Sigmoid colon (tissue), 7 donors: ENCODE measurements around the gene PEX5. TPM values are rescaled to one million over a fixed set of nuclear protein-coding genes. Genes with fewer than 3 reads are reported as not detected.

Experiments used
- DNase-seq: peaks from one replicate; pipeline ENCODE4 v3.0.0-alpha.2; 2019
- H3K27ac ChIP-seq, 4 donors: fragments of 200-600 bp; sonication (generic); one replicate each; pipeline ENCODE4 v1.5.1; 2016 to 2019; ENCODE audit warnings: mild to moderate bottlenecking in 1 of 4
- H3K27me3 ChIP-seq, 3 donors: fragments of 200-600 bp; sonication (generic); one replicate each; pipeline ENCODE4 v1.5.1; 2019; ENCODE audit warnings: mild to moderate bottlenecking in 1 of 3
- H3K36me3 ChIP-seq, 4 donors: fragments of 200-600 bp; sonication (generic); one replicate each; pipeline ENCODE4 v1.5.1; 2016 to 2019
- H3K4me1 ChIP-seq, 4 donors: fragments of 200-600 bp; sonication (generic); one replicate each; pipeline ENCODE4 v1.5.1; 2017 to 2019
- H3K4me3 ChIP-seq, 4 donors: fragments of 200-600 bp; sonication (generic); one replicate each; pipeline ENCODE4 v1.5.1; 2017 to 2019; ENCODE audit warnings: mild to moderate bottlenecking in 2 of 4, moderate library complexity in 1 of 4
- H3K9me3 ChIP-seq, 4 donors: fragments of 200-600 bp in 3 of 4; sonication (generic) in 3 of 4; one replicate each; pipeline versions ENCODE4 v1.5.1 to v1.6.1; 2013 to 2019
- EP300 ChIP-seq, 4 donors: sonication (generic); formaldehyde crosslinking; IDR thresholded peaks; one replicate each; pipeline ENCODE4 v1.6.1; 2017; ENCODE audit warnings: antibody characterized with exemption in 4 of 4
- POLR2A ChIP-seq, 2 donors: fragments of 450-650 bp; IDR thresholded peaks; one replicate each; pipeline ENCODE4 v1.6.1; 2016; ENCODE audit warnings: antibody characterized with exemption in 2 of 2, mild to moderate bottlenecking in 2 of 2, moderate library complexity in 2 of 2
- POLR2AphosphoS5 ChIP-seq, 4 donors: sonication (generic); formaldehyde crosslinking; IDR thresholded peaks; one replicate each; pipeline ENCODE4 v1.6.1; 2017; ENCODE audit warnings: antibody characterized with exemption in 4 of 4
- WGBS, 2 donors: extraction: QIAGEN DNeasy Blood & Tissue Kit; methylation state at CpG; one replicate each; pipeline ENCODE4 v1.1.7; 2013; 5-methylcytosine and 5-hydroxymethylcytosine counted together
- intact Hi-C: fragments of 100-400 bp; cut with DNase I; formaldehyde crosslinking; loops from one replicate; pipeline ENCODE4 v1.15.1; 2023
- polyA plus RNA-seq, 3 donors: library from polyadenylated mRNA; stranded (reverse); fragments of 200-250 nt; gene quantifications; one replicate each; pipeline ENCODE4 v1.2.3, GENCODE V29; 2013
- total RNA-seq, 4 donors: library from RNA; depleted of rRNA; stranded (reverse); fragments of >200 nt; gene quantifications; one replicate each; pipeline ENCODE4 v1.1.0, GENCODE V29; 2016
- TF ChIP-seq, protein P1 (sequence below), 4 experiments: fragments of 450-650 bp in 3 of 4; fragments of 200-600 bp in 1 of 4; IDR thresholded peaks; one replicate each; pipeline ENCODE4 v1.5.1; 2016 to 2019; ENCODE audit warnings: antibody characterized with exemption in 4 of 4, mild to moderate bottlenecking in 3 of 4, moderate library complexity in 2 of 4
- donor health status: healthy with polysubstance abuse.
- donor health status: Bipolar disorder and iron deficiency.
- donor health status: healthy.

PEX5 gene
- total and polyA plus RNA-seq, 7 donors = 13.9 to 48.5 (median 29.9) TPM

DNA sequence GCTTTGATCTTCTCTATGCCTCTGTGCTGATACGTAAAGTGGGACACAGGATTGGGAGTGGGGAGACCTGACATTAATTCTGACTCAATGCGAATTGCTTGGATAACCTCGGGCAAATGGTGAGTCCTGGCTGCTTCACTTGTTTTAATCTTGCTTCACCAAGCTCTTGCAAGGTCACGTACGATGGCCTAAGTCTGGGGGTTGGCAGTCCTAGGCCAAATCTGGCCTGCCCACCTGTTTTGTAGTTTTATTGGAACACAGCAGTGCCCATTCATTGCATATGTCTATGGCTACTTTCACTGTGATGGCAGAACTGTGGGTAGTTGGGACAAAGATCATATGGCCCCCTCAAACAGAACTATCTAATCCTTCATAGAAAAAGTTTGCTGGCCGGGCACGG, 45.9 kb upstream of the PEX5 start:
- Histone ChIP-seq H3K36me3 (peaks cover 0 to 12% (median 0%) of the 10 kb centered on the region in 4 donors), H3K9me3 (no peaks in the 10 kb centered on the region), H3K4me1 (no peaks in the 10 kb centered on the region), H3K27ac (no peak overlapping the region), H3K27me3 (no peaks in the 10 kb centered on the region), H3K4me3 (no peak overlapping the region)
- intact Hi-C loops = no loop called here
- no peak for DNase-seq
- TF ChIP-seq POLR2AphosphoS5 (IDR thresholded peaks at IDR 0.05) (no peak), EP300 (IDR thresholded peaks at IDR 0.05) (no peak), POLR2A (IDR thresholded peaks at IDR 0.05) (no peak)
- TF ChIP-seq, protein P1, sequence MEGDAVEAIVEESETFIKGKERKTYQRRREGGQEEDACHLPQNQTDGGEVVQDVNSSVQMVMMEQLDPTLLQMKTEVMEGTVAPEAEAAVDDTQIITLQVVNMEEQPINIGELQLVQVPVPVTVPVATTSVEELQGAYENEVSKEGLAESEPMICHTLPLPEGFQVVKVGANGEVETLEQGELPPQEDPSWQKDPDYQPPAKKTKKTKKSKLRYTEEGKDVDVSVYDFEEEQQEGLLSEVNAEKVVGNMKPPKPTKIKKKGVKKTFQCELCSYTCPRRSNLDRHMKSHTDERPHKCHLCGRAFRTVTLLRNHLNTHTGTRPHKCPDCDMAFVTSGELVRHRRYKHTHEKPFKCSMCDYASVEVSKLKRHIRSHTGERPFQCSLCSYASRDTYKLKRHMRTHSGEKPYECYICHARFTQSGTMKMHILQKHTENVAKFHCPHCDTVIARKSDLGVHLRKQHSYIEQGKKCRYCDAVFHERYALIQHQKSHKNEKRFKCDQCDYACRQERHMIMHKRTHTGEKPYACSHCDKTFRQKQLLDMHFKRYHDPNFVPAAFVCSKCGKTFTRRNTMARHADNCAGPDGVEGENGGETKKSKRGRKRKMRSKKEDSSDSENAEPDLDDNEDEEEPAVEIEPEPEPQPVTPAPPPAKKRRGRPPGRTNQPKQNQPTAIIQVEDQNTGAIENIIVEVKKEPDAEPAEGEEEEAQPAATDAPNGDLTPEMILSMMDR (IDR thresholded peaks at IDR 0.05) = no peak
- WGBS, 2 donors = 95 to 96% methylated on average over 7 of the region's 7 CpGs

DNA sequence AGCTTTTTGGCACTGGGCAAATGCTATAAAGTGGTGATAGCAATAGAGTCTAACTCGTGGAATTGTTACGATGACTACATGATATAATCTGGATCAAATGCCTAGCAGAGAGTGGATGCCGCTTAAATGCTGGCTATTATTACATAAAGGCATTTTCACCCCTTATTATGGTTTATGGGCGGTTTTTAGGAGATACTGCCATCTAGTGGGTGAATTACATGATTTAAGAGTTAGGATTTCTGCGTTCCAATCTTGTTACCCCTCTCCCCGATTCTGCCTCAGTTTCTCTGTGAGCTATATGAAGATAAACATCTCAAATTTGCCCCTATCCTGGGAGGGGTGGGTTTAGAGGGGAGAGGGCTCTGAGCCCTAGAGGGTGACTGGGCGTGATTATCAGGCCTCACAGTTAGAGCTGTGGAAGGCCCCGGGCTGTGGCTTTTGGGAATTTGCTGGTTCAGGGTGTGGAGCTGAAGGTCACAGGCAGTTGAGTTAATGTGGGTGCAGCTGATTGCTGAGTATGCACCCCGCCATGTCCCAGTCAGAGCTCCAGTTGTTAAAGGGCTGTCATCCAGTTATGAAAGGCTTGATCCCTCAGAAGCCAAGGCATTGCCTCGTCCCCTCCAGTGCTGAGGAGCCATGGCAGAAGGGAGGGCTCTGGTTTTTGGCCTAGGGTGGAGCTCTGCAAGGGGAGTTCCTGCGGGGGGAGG, 44.9 kb upstream of the PEX5 start:
- no peak overlapping the region for H3K4me3 ChIP-seq
- TF ChIP-seq EP300 (IDR thresholded peaks at IDR 0.05) (no peak), POLR2A (IDR thresholded peaks at IDR 0.05) (no peak), POLR2AphosphoS5 (IDR thresholded peaks at IDR 0.05) (no peak)
- TF ChIP-seq, protein P1 (IDR thresholded peaks at IDR 0.05) = peak in 2 of 4 experiments; percentile 37 to 48
- H3K36me3 ChIP-seq = peaks cover 0 to 20% (median 0%) of the 10 kb centered on the region in 4 donors
- WGBS, 2 donors = 51 to 59% methylated on average over 11 of the region's 11 CpGs
- peak; percentile 50 for DNase-seq
- intact Hi-C loops = no loop called here
- no peaks in the 10 kb centered on the region for H3K9me3 ChIP-seq
- no peak overlapping the region for H3K27ac ChIP-seq
- H3K27me3 ChIP-seq = no peaks in the 10 kb centered on the region
- no peaks in the 10 kb centered on the region for H3K4me1 ChIP-seq

DNA sequence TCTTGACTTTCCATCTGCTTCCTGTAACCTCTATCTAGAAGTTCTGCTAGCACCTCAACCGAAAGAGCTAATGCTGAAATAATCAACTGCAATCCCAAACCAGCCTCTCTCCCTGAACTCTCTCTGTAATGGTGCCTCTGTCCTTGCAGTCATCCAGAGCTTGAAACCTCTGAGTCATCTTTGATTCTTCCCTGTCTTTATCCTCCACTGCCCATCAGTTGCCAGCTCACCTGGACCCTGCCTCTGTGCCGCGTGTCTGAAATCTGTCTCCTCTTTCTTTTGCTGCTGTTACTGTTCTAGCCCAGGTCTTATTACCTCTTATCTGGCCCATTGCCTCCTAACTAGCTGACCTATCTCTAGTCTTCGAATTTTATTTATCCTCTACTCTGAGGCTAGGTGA, 43.8 kb upstream of the PEX5 start:
- Histone ChIP-seq H3K4me1 (no peaks in the 10 kb centered on the region), H3K27me3 (no peaks in the 10 kb centered on the region), H3K4me3 (no peak overlapping the region), H3K27ac (no peak overlapping the region), H3K36me3 (peaks cover 0 to 24% (median 0%) of the 10 kb centered on the region in 4 donors), H3K9me3 (no peaks in the 10 kb centered on the region)
- 81 to 92% methylated on average over 4 of the region's 4 CpGs for WGBS, 2 donors
- DNase-seq = no peak
- TF ChIP-seq POLR2A (IDR thresholded peaks at IDR 0.05) (no peak), POLR2AphosphoS5 (IDR thresholded peaks at IDR 0.05) (no peak), EP300 (IDR thresholded peaks at IDR 0.05) (no peak)
- TF ChIP-seq, protein P1 (IDR thresholded peaks at IDR 0.05) = no peak
- intact Hi-C loops = no loop called here

DNA sequence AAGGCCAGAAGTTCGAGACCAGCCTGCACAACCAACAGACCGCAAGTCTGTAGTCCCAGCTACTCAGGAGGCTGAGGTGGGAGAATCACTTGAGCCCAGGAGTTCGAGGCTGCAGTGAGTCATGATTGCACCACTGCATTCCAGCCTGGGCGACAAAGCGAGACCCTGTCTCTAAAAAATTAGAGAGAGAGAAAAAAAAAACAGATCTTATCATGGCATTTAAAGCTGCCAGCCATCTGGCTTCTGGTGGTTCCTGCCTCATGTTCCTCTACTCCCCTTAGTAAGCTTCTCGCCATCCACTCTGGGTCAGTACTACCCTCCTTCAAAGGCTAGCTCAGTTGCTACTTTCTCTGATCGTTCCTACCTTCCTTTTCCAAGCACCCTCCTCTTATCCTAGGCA, 43.3 kb upstream of the PEX5 start:
- no peak for DNase-seq
- Histone ChIP-seq H3K27ac (no peak overlapping the region), H3K4me3 (no peak overlapping the region), H3K36me3 (peaks cover 0 to 27% (median 2%) of the 10 kb centered on the region in 4 donors), H3K9me3 (no peaks in the 10 kb centered on the region), H3K27me3 (no peaks in the 10 kb centered on the region), H3K4me1 (no peaks in the 10 kb centered on the region)
- 94 to 95% methylated on average over 7 of the region's 7 CpGs for WGBS, 2 donors
- intact Hi-C loops = no loop called here
- TF ChIP-seq POLR2AphosphoS5 (IDR thresholded peaks at IDR 0.05) (no peak), POLR2A (IDR thresholded peaks at IDR 0.05) (no peak), EP300 (IDR thresholded peaks at IDR 0.05) (no peak)
- TF ChIP-seq, protein P1 (IDR thresholded peaks at IDR 0.05) = no peak
